ENCODE measurements around the gene SLC27A1.

SLC27A1 gene

DNA sequence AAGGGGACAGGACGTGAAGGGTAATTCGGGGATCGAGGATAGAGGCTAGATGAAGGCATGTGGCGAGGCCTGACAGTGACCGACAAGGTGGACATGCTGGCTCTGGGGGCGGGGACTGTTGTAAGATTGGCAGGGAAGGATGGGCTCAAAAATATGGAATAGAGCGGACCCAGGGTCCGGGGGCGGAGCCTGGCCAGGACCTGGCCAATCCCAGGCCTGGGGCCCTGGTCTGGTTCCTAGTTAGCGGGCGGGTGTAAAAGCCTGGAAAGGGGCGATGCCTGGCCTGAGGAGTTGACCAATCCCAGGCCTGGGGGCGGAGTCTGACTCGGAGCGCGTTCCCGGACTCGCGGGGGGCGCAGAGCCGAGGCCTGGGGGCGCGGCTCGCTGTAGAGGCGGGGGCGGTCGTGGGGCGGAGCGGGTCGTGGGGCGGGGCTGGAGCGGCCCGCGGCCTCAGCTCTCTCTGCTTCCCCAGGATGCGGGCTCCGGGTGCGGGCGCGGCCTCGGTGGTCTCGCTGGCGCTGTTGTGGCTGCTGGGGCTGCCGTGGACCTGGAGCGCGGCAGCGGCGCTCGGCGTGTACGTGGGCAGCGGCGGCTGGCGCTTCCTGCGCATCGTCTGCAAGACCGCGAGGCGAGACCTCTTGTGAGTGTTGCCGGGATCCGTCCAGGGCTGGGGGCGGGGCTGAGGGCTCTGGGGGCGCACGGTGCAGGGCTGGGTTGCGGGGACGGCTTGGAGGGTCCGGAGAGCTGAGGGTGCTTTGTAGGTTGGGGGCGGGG, at the start of gene SLC27A1:
Gene SLC27A1, plus strand, starts transcription at position 457 of the 774 bp plus-strand sequence. Its CDS starts 17 bp downstream, at position 474.
- intact Hi-C loops (cut with micrococcal nuclease) = no loop called here
- Mint-ChIP-seq H3K27ac (peak within 1 kb of the TSS; percentile 92), H3K9me3 (no peaks in the 10 kb centered on the region), H3K36me3 (ENCODE audit: low read depth) (peaks cover 12% of the 10 kb centered on the region), H3K4me1 (ENCODE audit: low read depth) (peaks cover 74% of the 10 kb centered on the region), H3K4me3 (peak within 1 kb of the TSS; percentile 88), H3K27me3 (peaks cover 4% of the 10 kb centered on the region)

DNA sequence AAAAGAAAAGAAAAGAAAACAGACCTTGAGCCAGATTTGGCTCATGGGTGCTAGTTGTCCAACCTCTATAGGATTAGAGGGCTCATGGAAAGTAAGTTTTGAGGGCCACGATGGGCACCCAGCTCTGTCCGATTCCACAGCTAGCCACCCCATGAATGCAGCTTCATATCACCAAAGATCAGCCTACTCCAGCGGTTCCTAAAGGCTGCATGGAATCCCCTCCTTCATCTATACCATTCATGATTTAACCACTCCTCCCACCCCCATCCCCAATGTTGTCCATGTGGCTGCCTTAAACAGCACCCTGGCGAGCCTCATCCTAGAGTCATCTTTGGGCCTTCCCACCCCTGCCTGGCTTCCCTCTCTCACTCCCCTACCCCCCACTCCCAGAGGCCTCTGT, 48.4 kb upstream of the SLC27A1 start:
- Mint-ChIP-seq H3K9me3 (no peaks in the 10 kb centered on the region), H3K36me3 (ENCODE audit: low read depth) (peaks cover 52% of the 10 kb centered on the region), H3K27me3 (no peaks in the 10 kb centered on the region), H3K4me3 (no peak overlapping the region), H3K27ac (no peak overlapping the region), H3K4me1 (ENCODE audit: low read depth) (peaks cover 39% of the 10 kb centered on the region)
- intact Hi-C loops (cut with micrococcal nuclease) = no loop called here

DNA sequence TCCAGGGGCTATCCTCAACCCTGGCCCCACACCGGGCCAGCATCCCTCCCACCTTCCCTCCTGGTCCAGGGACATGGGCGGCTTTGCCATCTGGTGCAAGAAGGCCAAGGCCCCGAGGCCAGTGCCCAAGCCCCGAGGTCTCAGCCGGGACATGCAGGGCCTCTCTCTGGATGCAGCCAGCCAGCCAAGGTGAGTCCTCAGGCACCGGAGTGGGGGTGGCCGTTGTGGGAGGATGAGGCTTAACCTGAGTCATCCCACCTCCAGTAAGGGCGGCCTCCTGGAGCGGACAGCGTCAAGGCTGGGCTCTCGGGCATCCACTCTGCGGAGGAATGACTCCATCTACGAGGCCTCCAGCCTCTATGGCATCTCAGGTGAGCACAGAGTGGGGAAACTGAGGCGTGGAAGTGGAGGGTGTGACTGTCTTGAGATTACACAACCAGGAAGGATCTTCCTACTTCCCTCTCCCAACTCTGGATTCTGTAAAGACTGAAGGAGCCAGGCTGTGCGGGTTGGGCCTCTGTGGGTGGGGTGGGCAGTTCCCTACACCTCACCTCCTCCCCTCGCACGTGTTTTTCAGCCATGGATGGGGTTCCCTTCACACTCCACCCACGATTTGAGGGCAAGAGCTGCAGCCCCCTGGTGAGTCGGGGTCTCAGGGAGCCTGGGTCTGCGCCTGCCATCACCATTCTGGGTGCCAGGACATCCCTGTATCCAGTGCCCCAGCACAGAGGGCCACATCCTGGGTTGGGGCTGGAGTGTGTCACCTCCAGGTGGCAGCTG, 46.7 kb upstream of the SLC27A1 start:
- peaks cover 43% of the 10 kb centered on the region for H3K36me3 Mint-ChIP-seq (ENCODE audit: low read depth)
- no peaks in the 10 kb centered on the region for H3K27me3 Mint-ChIP-seq
- H3K9me3 Mint-ChIP-seq = no peaks in the 10 kb centered on the region
- H3K27ac Mint-ChIP-seq = no peak overlapping the region
- intact Hi-C loops (cut with micrococcal nuclease) = no loop called here
- H3K4me1 Mint-ChIP-seq (ENCODE audit: low read depth) = peaks cover 34% of the 10 kb centered on the region
- H3K4me3 Mint-ChIP-seq = no peak overlapping the region

DNA sequence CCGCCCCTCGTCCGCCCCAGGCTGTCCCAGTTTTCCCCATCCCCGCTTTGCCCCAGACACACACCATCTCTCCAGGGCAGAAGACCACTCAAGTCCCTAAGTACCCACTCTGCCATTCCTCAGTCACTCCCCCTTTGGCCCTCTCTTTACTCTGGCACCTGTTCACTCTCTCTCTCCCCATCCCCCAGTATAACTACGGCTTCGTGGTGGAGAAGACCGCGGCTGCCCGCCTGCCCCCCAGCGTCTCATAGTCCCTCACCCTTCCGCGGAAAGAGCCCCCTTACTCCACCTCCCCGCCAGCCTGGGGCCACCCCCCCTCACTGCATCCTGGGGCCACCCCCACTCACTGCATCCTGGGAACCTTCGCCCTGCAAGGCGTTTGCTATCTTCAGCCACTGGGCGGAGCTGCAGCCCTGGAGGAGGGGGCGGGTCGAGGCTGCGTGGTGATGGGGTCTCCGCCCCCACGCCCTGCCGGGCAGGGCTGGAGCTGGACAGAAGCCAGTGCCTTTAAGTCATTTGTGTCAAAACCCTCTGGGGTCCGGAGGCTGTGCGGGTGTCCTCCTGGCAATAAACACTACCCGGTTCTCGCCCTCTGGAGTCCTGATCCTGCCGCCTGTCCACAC, 45.5 kb upstream of the SLC27A1 start:
- H3K27me3 Mint-ChIP-seq = no peaks in the 10 kb centered on the region
- H3K4me1 Mint-ChIP-seq (ENCODE audit: low read depth) = peaks cover 28% of the 10 kb centered on the region
- H3K9me3 Mint-ChIP-seq = no peaks in the 10 kb centered on the region
- intact Hi-C loops (cut with micrococcal nuclease) = no loop called here
- no peak overlapping the region for H3K27ac Mint-ChIP-seq
- H3K36me3 Mint-ChIP-seq (ENCODE audit: low read depth) = peaks cover 43% of the 10 kb centered on the region
- H3K4me3 Mint-ChIP-seq = no peak overlapping the region

DNA sequence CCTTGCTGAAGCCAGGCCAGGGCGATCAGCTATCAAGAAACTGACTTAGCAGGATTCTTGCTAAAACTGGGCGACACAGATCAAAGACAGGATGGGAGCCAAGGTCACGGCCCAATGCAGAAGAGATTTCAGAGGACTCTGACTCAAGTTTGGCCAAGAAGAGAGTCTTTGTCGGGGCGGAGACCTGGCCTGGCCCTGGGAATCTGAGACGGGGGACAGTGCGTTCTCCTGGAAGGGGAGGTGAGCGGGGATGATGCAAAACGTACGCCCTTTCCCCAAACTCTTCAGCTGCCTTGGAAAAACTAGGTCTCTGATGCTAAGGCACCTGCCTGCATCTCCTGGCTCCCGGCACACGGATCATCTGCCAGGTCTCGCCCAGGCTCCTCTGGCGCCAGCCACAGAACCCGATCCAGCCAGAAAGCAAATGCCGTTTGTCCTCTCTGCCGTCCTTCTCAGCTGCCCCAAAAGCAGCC, 40.6 kb upstream of the SLC27A1 start:
- Mint-ChIP-seq H3K4me1 (ENCODE audit: low read depth) (peaks cover 12% of the 10 kb centered on the region), H3K4me3 (no peak overlapping the region), H3K36me3 (ENCODE audit: low read depth) (peaks cover 6% of the 10 kb centered on the region), H3K27ac (no peak overlapping the region), H3K27me3 (no peaks in the 10 kb centered on the region), H3K9me3 (no peaks in the 10 kb centered on the region)
- intact Hi-C loops (cut with micrococcal nuclease) = no loop called here

DNA sequence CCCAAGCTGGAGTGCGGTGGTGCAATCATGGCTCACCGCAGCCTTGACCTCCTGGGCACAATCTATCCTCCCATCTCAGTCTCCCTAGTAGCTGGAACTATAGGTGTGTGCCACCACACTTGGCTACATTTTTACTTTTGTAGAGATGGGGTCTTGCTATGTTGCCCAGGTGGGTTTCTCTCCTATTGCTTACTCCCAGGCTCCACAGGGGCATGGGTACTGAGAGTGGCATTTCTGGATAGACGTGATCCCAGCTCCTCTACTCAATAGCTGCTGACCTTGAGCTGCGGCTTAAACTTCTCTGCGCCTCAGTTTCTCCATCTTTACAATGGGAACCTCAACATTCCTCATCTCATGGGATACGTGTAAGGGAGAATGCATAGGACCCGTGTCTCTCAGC, 38.9 kb upstream of the SLC27A1 start:
- Mint-ChIP-seq H3K27me3 (no peaks in the 10 kb centered on the region), H3K4me3 (no peak overlapping the region), H3K4me1 (ENCODE audit: low read depth) (peaks cover 6% of the 10 kb centered on the region), H3K27ac (no peak overlapping the region), H3K36me3 (ENCODE audit: low read depth) (no peaks in the 10 kb centered on the region), H3K9me3 (no peaks in the 10 kb centered on the region)
- intact Hi-C loops (cut with micrococcal nuclease) = no loop called here

DNA sequence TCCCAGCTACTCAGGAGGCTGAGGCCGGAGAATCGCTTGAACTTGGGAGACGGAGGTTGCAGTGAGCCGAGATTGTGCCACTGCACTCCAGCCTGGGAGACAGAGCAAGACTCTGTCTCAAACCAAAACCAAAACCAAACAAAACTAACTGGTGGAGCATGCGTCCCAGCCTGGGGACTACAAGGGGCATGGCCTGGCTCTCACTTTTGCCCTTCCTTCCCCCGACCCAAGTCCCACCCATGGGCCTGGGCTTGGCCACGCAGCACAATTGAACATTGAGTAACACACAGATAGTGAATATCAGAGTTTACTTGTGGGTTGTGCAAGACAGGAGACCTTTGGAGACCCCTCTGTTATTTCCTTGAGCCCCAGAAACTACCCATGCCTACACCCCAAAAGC, 35.1 kb upstream of the SLC27A1 start:
- H3K27ac Mint-ChIP-seq = no peak overlapping the region
- intact Hi-C loops (cut with micrococcal nuclease) = no loop called here
- no peak overlapping the region for H3K4me3 Mint-ChIP-seq
- no peaks in the 10 kb centered on the region for H3K36me3 Mint-ChIP-seq (ENCODE audit: low read depth)
- no peaks in the 10 kb centered on the region for H3K9me3 Mint-ChIP-seq
- H3K27me3 Mint-ChIP-seq = peaks cover 4% of the 10 kb centered on the region
- peaks cover 6% of the 10 kb centered on the region for H3K4me1 Mint-ChIP-seq (ENCODE audit: low read depth)

DNA sequence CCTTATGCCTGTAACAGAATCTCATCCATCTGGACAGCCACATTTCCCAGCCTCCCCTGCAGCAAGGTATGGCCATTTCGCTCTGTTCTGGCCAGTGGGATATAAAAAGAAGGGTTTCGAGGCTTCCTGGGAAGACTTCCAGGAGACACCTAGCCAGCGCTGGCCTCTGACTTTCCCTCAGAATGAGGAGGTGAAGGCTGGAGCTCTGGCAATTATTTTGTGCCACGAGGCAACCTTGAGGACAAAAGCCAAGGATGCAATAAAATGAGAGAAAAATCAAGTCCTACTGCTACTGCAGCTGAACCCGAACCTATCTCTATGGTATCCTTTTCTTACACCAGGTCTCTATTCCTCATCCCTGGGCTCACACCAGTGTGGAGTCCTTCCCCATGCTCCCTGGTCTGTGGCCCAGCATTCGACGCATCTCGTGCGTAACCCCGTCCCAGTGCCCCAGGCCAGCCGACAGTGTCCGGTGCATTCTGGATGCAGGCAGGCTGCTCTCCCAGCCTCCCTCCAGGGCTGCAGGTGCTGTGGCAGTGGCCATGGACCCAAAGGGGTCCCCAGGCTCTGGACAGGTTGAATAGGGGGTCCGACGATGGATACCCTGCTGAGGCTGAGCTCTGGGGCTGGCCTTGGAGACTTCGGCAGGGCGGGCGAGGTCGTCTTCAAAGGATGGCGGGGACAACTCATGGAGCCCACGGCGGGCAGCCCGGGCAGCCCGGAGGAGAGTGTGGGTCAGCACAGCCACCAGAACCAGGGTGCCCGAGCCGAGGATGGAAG, 34.0 kb upstream of the SLC27A1 start:
- Mint-ChIP-seq H3K4me3 (no peak overlapping the region), H3K9me3 (no peaks in the 10 kb centered on the region), H3K27ac (no peak overlapping the region), H3K36me3 (ENCODE audit: low read depth) (no peaks in the 10 kb centered on the region), H3K4me1 (ENCODE audit: low read depth) (peaks cover 6% of the 10 kb centered on the region), H3K27me3 (peaks cover 4% of the 10 kb centered on the region)
- intact Hi-C loops (cut with micrococcal nuclease) = no loop called here

DNA sequence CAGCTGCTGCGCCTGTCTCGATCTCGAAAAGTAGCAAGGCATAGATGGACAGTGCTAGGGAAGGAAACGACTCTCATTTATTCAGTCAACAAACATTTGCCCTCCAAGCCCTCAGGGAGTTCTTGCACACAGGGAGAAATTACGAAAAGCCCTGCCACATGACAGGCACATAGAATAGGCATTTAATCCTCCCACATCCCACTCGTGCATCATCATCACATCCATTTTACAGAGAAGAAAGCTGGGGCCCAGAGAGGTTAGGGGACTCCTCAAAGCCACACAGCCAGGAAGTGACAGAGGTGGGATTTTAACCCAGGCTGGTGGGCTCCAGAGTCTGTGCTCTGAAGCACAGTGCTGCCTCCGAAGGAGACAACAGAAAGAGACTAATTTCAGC, 33.5 kb upstream of the SLC27A1 start:
- intact Hi-C loops (cut with micrococcal nuclease) = no loop called here
- Mint-ChIP-seq H3K27me3 (peaks cover 4% of the 10 kb centered on the region), H3K27ac (no peak overlapping the region), H3K4me3 (no peak overlapping the region), H3K4me1 (ENCODE audit: low read depth) (peaks cover 6% of the 10 kb centered on the region), H3K36me3 (ENCODE audit: low read depth) (no peaks in the 10 kb centered on the region), H3K9me3 (no peaks in the 10 kb centered on the region)

DNA sequence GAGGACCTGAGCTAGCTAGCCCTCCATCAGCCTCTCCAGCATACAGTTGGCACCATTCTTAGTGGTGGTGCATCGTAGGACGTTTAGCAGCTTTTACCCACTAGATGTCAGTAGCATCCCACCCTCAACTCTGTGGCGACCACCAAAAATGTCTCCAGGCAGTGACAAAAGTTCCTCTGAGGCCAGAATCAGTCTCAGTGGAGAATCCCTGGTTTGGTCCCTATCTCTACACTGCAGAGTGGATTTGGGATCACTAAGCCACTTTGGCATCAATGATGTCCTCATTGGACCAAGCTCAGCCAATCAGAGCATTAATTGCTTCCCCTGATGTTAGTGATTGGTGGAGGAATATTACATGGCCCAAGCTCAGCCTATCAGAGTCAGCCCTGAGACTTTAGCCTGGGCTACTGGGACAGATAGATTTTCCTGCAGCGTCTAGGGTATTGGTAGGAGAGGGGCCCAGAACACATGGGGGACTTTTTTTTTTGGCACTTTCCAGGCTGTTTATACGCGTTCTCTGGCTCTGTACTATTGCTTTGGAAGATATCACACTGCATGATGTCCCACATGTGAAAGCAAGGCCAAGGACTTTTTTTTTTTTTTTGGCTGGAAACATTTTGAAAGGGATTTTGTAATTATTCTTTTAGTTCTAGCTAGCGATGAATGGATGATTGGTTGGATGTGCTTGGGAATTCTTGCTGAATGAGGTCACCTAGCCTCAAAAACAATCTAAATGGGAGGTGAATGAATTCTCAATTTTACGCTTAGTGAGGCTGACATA, 28.9 kb upstream of the SLC27A1 start:
- Mint-ChIP-seq H3K27ac (no peak overlapping the region), H3K36me3 (ENCODE audit: low read depth) (no peaks in the 10 kb centered on the region), H3K9me3 (no peaks in the 10 kb centered on the region), H3K27me3 (peaks cover 4% of the 10 kb centered on the region), H3K4me3 (no peak overlapping the region), H3K4me1 (ENCODE audit: low read depth) (peaks cover 6% of the 10 kb centered on the region)
- intact Hi-C loops (cut with micrococcal nuclease) = no loop called here

DNA sequence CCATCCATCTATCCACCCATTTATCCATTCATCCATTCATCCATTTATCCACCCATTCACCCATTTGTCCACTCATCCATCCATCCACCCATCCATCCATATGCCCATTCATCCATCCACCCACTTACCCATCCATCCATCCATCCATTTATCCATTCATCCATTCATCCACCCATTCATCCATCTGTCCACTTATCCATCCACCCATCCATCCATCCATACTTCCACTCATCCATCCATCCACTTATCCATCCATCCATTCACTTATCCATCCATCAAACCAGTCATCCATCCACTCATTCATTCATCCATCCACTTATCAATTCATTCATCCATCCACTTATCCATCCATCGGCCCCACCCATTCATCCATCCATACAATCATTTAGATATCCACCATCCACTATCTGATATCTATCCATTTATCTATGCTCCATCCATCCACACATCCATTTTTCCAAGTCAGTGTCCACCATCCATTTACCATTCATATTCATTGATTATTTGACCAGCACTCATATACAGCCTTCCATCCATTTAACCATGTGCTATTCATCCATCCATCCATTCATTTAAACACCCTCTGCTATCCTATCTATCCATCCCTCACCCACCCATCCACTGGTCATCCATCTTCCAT, 24.7 kb upstream of the SLC27A1 start:
- Mint-ChIP-seq H3K36me3 (ENCODE audit: low read depth) (no peaks in the 10 kb centered on the region), H3K4me3 (no peak overlapping the region), H3K9me3 (no peaks in the 10 kb centered on the region), H3K27ac (no peak overlapping the region), H3K27me3 (peaks cover 28% of the 10 kb centered on the region), H3K4me1 (ENCODE audit: low read depth) (peaks cover under 1% of the 10 kb centered on the region)
- intact Hi-C loops (cut with micrococcal nuclease) = loop anchor here (5.0 kb wide), 1 partner anchor 48 kb away; no protein-coding TSS in a partner anchor

DNA sequence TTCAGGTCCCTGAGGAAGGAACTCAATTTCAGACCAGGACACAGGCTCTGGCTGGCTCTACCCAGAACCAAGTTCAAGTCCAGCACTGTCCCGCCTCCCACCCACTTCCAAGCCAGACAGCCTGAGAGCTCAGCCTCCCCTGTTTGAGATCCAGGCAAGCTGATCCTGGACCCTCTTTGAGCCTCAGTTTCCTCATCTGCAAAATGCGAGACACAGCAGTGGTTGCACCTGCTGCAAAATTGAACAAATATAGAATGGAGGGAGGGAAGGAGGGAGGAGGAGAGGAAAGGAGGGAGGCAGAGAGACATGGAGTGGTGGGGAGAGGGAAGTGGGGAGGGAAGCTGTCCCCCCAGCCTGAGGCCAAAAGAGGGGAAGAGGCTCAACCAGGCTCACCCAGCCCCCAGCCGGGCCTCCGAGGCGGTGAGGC, 22.6 kb upstream of the SLC27A1 start:
- intact Hi-C loops (cut with micrococcal nuclease) = loop anchor here (5.0 kb wide), 1 partner anchor 50 kb away; no protein-coding TSS in a partner anchor
- Mint-ChIP-seq H3K9me3 (no peaks in the 10 kb centered on the region), H3K4me1 (ENCODE audit: low read depth) (peaks cover 7% of the 10 kb centered on the region), H3K27ac (no peak overlapping the region), H3K36me3 (ENCODE audit: low read depth) (no peaks in the 10 kb centered on the region), H3K4me3 (no peak overlapping the region), H3K27me3 (peaks cover 28% of the 10 kb centered on the region)
